HG02970 (cell line): ENCODE data around the gene ENC1.

Source experiments
- ATAC-seq: cut with Tn5 transposase; IDR thresholded peaks from one replicate; pipeline ENCODE4 v1.9.1; 2021; ENCODE audit warnings: mild to moderate bottlenecking, moderate library complexity, moderate number of reproducible peaks; ENCODE audit not compliant: unreplicated experiment, low FRiP score

The ENC1 gene

GRCh38 chr5:74657165-74657564, 16.6 kb upstream of the ENC1 start:
- ATAC-seq, result no peak

GRCh38 chr5:74655716-74656115, 15.2 kb upstream of the ENC1 start:
- no peak for ATAC-seq

DNA sequence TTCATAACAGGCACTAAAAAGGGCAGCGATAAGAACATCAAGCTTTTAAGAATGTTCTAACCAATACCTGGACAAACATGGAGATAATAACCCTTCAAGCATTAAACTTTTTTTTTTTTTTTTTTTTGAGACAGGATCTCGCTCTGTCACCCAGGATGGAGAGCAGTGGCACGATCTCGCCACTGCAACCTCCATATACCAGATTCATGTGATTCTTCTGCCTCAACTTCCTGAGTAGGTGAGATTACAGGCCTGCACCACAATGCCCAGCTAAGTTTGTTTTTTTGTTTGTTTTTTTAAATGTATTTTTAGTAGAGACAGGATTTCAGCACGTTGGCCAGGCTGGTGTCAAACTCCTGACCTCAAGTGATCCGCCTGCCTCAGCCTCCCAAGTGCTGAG, 14.7 kb upstream of the ENC1 start:
- ATAC-seq, result no peak

DNA sequence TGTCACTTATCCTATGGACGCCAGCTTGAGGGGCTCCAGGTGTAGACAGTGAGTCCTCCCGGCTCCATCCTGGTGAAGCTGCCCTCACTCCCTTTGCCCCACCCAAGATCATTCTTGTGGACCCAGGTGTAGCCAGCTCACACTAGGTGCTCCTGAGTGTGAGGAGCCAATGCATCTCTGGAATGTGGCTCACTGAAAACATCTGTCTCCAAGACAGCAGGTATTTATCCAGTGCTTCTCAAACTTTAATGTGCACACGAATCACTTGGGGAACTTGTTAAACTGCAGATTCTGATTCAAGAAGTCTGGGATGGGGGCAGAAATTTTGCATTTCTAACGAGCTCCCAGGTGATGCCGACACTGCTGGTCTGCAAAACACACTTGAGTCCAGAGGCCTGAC, 13.5 kb upstream of the ENC1 start:
- ATAC-seq, result no peak

DNA sequence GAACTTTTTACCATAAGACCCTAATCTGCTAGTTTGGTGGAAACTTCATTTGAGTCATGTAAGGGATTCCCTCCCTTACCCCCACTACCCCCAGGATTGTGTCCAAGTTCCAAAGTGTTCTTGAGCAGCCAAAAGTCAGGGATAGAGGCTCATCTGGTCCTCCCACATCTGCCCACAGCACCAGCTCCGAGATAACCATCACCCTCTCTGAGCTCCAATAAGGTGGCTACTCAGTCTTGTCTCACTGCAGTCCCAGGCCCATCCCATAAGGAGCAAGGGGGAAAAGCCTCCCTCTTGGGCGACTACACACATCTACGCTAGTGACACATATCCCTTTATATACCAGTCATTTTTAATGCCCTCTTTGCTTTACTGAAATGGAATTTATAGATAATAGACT, 12.0 kb upstream of the ENC1 start:
- ATAC-seq, result no peak

- no peak for ATAC-seq
Measured at GRCh38 chr5:74651710-74652109, 11.2 kb upstream of the ENC1 start.

- no peak for ATAC-seq
Measured at GRCh38 chr5:74649421-74649973, 9.0 kb upstream of the ENC1 start.

GRCh38 chr5:74648835-74649293, 8.3 kb upstream of the ENC1 start:
- ATAC-seq, result no peak

- no peak for ATAC-seq
Measured at GRCh38 chr5:74647096-74647495, 6.6 kb upstream of the ENC1 start.

DNA sequence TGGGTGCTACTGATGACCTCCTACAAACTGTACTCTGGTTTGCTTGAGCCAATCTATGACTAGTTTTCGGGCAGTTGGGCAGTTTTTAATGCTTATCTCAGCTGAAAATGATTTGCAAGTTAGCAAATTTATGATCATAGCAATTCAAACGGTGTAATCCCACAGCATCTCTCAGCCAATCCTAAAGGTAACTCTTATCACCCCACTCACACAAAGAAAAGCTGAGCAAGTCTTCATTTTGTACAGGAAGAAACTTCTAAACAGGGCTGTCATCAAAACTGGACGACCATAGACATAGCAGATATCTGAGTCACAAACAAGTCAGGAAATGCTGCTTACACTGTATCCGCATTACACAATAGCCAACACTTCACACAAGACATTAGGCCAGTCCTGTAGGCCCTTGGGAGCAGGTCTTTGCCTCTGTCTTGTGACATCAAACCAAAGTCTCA, 2.6 kb upstream of the ENC1 start:
- no peak for ATAC-seq

DNA sequence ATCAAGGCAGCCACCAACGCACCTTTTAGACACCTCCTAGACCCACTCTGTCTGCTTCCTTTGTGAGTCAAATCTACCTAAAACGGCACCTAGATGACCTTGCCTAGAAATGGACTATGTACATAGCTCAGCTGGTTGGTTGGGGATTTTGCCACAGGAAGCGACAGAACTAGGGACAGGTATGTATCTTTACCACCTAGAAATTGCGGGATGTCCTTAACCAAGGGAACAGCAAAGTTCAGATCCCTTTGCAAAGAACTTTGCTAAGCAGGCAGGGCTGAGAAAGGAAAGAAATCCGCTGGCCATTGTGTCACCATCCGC, 2.0 kb upstream of the ENC1 start:
- ATAC-seq, result no peak

GRCh38 chr5:74641735-74642542, 1.4 kb upstream of the ENC1 start:
- no peak for ATAC-seq

DNA sequence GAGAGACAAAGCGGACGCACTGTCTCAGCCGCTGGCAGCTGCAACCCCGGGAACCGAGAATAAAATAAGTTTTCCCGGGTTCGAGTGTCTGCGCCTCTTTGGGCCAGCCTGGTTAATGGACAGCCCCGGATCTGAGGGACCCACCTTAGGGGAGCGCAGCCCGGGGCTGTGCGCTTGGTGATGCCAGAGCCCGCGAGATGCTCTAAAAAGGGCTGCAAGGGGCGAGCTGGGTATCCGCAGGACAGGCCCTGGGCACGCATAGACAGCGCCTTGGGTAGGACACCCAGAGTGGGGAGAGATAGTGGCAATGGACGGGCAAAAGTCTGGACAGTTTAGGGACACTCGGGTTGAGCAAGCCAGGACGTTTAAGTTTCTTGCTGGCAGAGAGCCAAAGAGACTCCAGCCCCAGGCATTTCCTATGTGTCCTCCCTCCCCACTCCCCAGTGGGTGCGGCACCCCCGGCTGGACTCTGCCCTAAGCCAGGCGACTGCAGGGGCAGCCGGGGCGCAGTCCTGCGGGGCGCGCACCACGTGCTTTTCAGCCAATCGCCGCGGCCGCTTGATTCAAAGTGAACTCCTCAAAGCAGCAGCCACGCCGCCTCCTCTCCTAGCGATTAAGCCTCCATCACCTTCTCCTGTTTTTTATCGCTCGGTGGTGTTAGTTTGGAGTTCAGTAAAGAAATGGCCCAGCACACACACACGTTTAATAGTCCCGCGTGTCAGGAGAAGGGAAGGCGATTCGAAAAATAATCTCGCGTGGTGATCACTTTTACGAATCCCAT, 616 bp upstream of the ENC1 start:
- ATAC-seq, result peak; percentile 16

DNA sequence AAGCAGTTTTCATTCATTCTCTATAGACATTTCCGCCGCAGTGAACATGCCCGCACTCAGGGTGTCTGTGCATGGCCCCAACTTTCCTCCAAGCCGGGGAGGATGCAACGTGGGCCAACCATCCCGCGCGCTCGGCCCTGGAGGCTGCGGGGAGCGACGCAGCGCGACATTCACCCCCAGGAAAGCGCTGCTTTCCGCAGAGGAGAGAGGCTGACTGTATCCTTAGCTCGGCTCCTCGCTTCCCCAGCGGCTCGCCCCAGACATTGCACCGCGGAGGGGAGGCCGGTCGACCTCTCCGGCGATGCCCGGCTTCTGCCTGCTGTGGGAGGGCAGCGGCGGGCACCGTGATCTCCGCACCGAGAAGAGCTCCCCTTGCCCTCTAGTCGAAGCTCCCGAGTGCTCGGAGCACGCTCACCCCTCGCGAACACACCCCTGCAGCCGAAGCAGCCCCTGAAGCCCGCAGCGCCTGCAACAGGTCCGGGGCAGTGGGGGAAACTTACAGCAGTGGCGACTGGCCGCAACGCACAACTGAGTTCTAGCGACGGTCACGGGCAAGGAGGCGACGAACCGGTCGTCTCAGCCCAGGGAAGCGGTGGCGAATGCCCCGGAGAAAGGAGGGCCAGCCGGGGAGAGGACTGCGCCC, 600 bp downstream of the ENC1 start:
- peak; percentile 23 for ATAC-seq

GRCh38 chr5:74638970-74639806, 1.3 kb downstream of the ENC1 start:
- ATAC-seq, result no peak

GRCh38 chr5:74638544-74638969, 2.0 kb downstream of the ENC1 start:
- ATAC-seq, result no peak

DNA sequence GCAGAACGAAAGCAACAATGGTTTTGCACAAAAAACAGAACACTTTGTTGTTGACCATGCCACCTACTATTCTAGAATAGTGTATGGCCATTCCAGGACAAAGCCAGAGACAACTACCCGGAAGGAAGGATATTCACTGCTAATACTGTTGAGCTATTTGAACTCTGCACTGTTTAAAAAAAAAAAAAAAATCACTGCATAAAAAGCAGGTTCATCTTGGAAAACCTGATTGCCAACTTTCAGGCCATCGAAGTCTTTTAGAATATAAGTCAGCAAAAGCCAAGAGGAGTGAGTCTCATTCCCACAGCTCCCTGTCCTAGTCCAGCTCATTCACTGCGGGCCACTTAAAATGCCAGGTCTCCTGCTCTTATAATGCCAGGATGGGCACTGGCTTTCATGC, 4.0 kb downstream of the ENC1 start:
- ATAC-seq, result no peak

GRCh38 chr5:74636149-74636548, 4.4 kb downstream of the ENC1 start:
- no peak for ATAC-seq

DNA sequence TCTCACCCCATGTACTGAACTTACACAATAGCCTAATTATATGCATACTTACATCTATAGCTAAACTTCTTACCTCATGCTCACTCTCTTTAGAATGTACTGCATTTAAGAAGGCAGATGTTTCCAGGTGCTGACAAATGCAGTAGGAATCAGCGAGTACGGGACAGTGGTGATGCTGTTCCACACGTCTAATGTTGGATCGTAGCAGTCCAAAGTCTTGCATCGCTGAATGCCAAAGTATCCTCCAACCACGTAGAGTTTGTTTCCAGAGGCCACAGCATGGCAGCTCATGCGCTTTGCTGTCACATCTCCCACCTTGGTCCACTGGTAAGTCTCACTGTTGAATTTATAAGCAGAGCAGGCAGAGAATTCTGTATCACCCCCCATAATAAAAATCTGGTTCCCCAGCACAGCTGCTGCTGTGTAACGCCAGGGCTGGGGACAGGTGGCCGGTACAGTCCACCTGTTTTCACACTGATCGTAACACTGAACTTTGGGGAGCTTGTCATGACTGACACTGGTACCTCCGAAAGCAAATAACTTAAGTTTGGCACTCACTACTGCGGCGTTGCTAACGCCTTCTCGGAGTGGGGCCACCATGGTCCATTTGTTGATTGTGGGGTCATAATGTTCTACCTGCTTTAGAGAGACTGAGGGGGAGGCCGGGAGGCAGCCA, 5.8 kb downstream of the ENC1 start:
- ATAC-seq, result no peak

GRCh38 chr5:74633695-74634094, 6.8 kb downstream of the ENC1 start:
- no peak for ATAC-seq
